Caco-2 (cell line): ENCODE measurements around the gene ABLIM2. TPM values are rescaled to one million over a fixed set of nuclear protein-coding genes. Genes with fewer than 3 reads are reported as not detected.

Source experiments
- BruUV-seq: library from RNA; stranded (reverse); fragments of 400-500 nt; replicated peaks from 2 replicates; lab custom pipeline; 2021; lab: Mats Ljungman, UMichigan
- CTCF ChIA-PET: fragments of 300-600 bp; sonication (Branson Sonifier 250); formaldehyde crosslinking; loops from one replicate; lab custom pipeline; 2022; ENCODE audit warnings: antibody characterized with exemption; lab: Charles Lee
- POLR2A ChIA-PET: fragments of 300-600 bp; sonication (Branson Sonifier 250); formaldehyde crosslinking; loops from one replicate; lab custom pipeline; 2022; ENCODE audit warnings: antibody characterized with exemption; lab: Charles Lee
- DNase-seq, 2 experiments: peaks; one replicate each; pipeline versions ENCODE4 v3.0.0 to v3.0.0-alpha.2; 2020 to 2022
- H3K27me3 ChIP-seq: replicated peaks from 2 replicates; pipeline ENCODE4 v1.6.0; 2011; ENCODE audit warnings: low read length; ENCODE audit not compliant: control insufficient read depth, insufficient read depth
- H3K36me3 ChIP-seq: 2 replicates; pipeline ENCODE4 v1.5.1; 2011; ENCODE audit warnings: low read length; ENCODE audit not compliant: control insufficient read depth, insufficient read depth
- H3K4me1 ChIP-seq: fragments of 250-450 bp; sonication (Bioruptor Pico); 2 replicates; pipeline ENCODE4 v1.5.1; 2020; ENCODE audit warnings: mild to moderate bottlenecking
- H3K4me3 ChIP-seq: 2 replicates; pipeline ENCODE4 v1.5.1; 2011; ENCODE audit warnings: low read depth, mild to moderate bottlenecking, control low read depth, low read length
- H3K9me3 ChIP-seq: fragments of 250-450 bp; sonication (Bioruptor Pico); 2 replicates; pipeline ENCODE4 v1.5.1; 2020; ENCODE audit warnings: mild to moderate bottlenecking, moderate library complexity
- H3K27ac Mint-ChIP-seq: one replicate; pipeline ENCODE4 v1.8.0; 2022; ENCODE audit warnings: mixed read lengths; ENCODE audit not compliant: unreplicated experiment
- H3K27me3 Mint-ChIP-seq: one replicate; pipeline ENCODE4 v1.8.0; 2022; ENCODE audit warnings: mixed read lengths; ENCODE audit not compliant: insufficient read depth, unreplicated experiment
- H3K36me3 Mint-ChIP-seq: one replicate; pipeline ENCODE4 v1.8.0; 2022; ENCODE audit warnings: mild to moderate bottlenecking, mixed read lengths; ENCODE audit not compliant: insufficient read depth, unreplicated experiment
- H3K4me1 Mint-ChIP-seq: one replicate; pipeline ENCODE4 v1.8.0; 2022; ENCODE audit warnings: low read depth, mixed read lengths; ENCODE audit not compliant: unreplicated experiment
- H3K4me3 Mint-ChIP-seq: one replicate; pipeline ENCODE4 v1.8.0; 2022; ENCODE audit warnings: mild to moderate bottlenecking, moderate library complexity, mixed read lengths; ENCODE audit not compliant: unreplicated experiment
- H3K9me3 Mint-ChIP-seq: one replicate; pipeline ENCODE4 v1.8.0; 2022; ENCODE audit warnings: mixed read lengths; ENCODE audit not compliant: unreplicated experiment
- CTCF ChIP-seq, 2 experiments: fragments of 200-600 bp in 1 of 2; IDR thresholded peaks; 1 replicate in 1 of 2; 2 replicates in 1 of 2; pipeline versions ENCODE4 v1.5.1 to v1.8.0; 2011 to 2022; ENCODE audit warnings: antibody characterized with exemption in 1 of 2, control low read depth in 1 of 2, inconsistent platforms in 1 of 2, low read depth in 1 of 2, low read length in 1 of 2, mild to moderate bottlenecking in 1 of 2, moderate library complexity in 1 of 2; ENCODE audit not compliant: insufficient read depth in 1 of 2, severe bottlenecking in 1 of 2, unreplicated experiment in 1 of 2
- intact Hi-C: fragments of 100-400 bp; cut with micrococcal nuclease; formaldehyde crosslinking; loops from one replicate; pipeline ENCODE4 v1.10.0; 2022; ENCODE audit not compliant: unreplicated experiment
- total RNA-seq: library from RNA; stranded (reverse); gene quantifications from 2 replicates; pipeline ENCODE4 v1.2.3, GENCODE V29; 2022

ABLIM2 gene
- total RNA-seq, 1 experiment from 2014 or later, result 0.23 TPM

GRCh38 chr4:8151165-8151650 lies 7.4 kb downstream of the ABLIM2 start:
- H3K4me3 Mint-ChIP-seq, result no peak overlapping the region
- H3K27ac Mint-ChIP-seq, result no peak overlapping the region
- H3K27me3 Mint-ChIP-seq, result peaks cover 7% of the 10 kb centered on the region
- no peaks in the 10 kb centered on the region for H3K9me3 Mint-ChIP-seq
- ChIA-PET CTCF (no interaction called here), POLR2A (no interaction called here)
- Histone ChIP-seq H3K9me3 (no peaks in the 10 kb centered on the region), H3K27me3 (no peaks in the 10 kb centered on the region), H3K4me3 (no peak overlapping the region), H3K4me1 (no peaks in the 10 kb centered on the region), H3K36me3 (no peaks in the 10 kb centered on the region)
- BruUV-seq, result no TSS peak
- H3K36me3 Mint-ChIP-seq, result no peaks in the 10 kb centered on the region
- intact Hi-C loops, result no loop called here
- DNase-seq, result no peak
- TF ChIP-seq CTCF (IDR thresholded peaks at IDR 0.05; ENCODE audit: insufficient read depth in 1 of 2, low read depth in 1 of 2, low read length in 1 of 2, severe bottlenecking in 1 of 2, unreplicated experiment in 1 of 2), result no peak
- H3K4me1 Mint-ChIP-seq, result no peaks in the 10 kb centered on the region

GRCh38 chr4:8150152-8151090 lies 8.2 kb downstream of the ABLIM2 start:
- H3K4me1 Mint-ChIP-seq, result no peaks in the 10 kb centered on the region
- peaks cover 8% of the 10 kb centered on the region for H3K27me3 Mint-ChIP-seq
- no peaks in the 10 kb centered on the region for H3K27me3 ChIP-seq

GRCh38 chr4:8149664-8150063 lies 8.9 kb downstream of the ABLIM2 start:
- BruUV-seq, result no TSS peak
- Mint-ChIP-seq H3K27ac (no peak overlapping the region), H3K9me3 (no peaks in the 10 kb centered on the region), H3K4me3 (no peak overlapping the region), H3K4me1 (no peaks in the 10 kb centered on the region), H3K36me3 (no peaks in the 10 kb centered on the region), H3K27me3 (peaks cover 8% of the 10 kb centered on the region)
- intact Hi-C loops, result no loop called here
- no peak for DNase-seq
- no peaks in the 10 kb centered on the region for H3K36me3 ChIP-seq
- POLR2A ChIA-PET, result no interaction called here
- H3K4me1 ChIP-seq, result no peaks in the 10 kb centered on the region
- no peaks in the 10 kb centered on the region for H3K27me3 ChIP-seq
- no peak for TF ChIP-seq CTCF (IDR thresholded peaks at IDR 0.05; ENCODE audit: insufficient read depth in 1 of 2, low read depth in 1 of 2, low read length in 1 of 2, severe bottlenecking in 1 of 2, unreplicated experiment in 1 of 2)
- H3K9me3 ChIP-seq, result no peaks in the 10 kb centered on the region
- no peak overlapping the region for H3K4me3 ChIP-seq
- CTCF ChIA-PET, result no interaction called here

More at GRCh38 chr4:8150152-8151090, 8.2 kb downstream of the ABLIM2 start:
- Mint-ChIP-seq H3K36me3 (no peaks in the 10 kb centered on the region), H3K27ac (no peak overlapping the region), H3K9me3 (no peaks in the 10 kb centered on the region), H3K4me3 (no peak overlapping the region)
- TF ChIP-seq CTCF (IDR thresholded peaks at IDR 0.05; ENCODE audit: insufficient read depth in 1 of 2, low read depth in 1 of 2, low read length in 1 of 2, severe bottlenecking in 1 of 2, unreplicated experiment in 1 of 2), result no peak
- ChIA-PET CTCF (no interaction called here), POLR2A (no interaction called here)
- intact Hi-C loops, result no loop called here
- no TSS peak for BruUV-seq
- Histone ChIP-seq H3K9me3 (no peaks in the 10 kb centered on the region), H3K36me3 (no peaks in the 10 kb centered on the region), H3K4me3 (no peak overlapping the region), H3K4me1 (no peaks in the 10 kb centered on the region)
- DNase-seq, result no peak
